ENCODE data around the gene SPTY2D1.

GRCh38 chr11:18633256-18634139 lies 644 bp downstream of the SPTY2D1 start:
- TF ChIP-seq, protein P1, sequence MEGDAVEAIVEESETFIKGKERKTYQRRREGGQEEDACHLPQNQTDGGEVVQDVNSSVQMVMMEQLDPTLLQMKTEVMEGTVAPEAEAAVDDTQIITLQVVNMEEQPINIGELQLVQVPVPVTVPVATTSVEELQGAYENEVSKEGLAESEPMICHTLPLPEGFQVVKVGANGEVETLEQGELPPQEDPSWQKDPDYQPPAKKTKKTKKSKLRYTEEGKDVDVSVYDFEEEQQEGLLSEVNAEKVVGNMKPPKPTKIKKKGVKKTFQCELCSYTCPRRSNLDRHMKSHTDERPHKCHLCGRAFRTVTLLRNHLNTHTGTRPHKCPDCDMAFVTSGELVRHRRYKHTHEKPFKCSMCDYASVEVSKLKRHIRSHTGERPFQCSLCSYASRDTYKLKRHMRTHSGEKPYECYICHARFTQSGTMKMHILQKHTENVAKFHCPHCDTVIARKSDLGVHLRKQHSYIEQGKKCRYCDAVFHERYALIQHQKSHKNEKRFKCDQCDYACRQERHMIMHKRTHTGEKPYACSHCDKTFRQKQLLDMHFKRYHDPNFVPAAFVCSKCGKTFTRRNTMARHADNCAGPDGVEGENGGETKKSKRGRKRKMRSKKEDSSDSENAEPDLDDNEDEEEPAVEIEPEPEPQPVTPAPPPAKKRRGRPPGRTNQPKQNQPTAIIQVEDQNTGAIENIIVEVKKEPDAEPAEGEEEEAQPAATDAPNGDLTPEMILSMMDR (IDR thresholded peaks at IDR 0.05) = no peak
- TF ChIP-seq POLR2A (IDR thresholded peaks at IDR 0.05) = no peak

All from Peyer's patch (tissue), 4 donors.